Peyer's patch (tissue), 4 donors: Measurements from ENCODE around the gene CD33.

Experiments used
- POLR2A ChIP-seq, 2 donors: fragments of 450-650 bp; IDR thresholded peaks; one replicate each; pipeline ENCODE4 v1.5.1; 2017; ENCODE audit warnings: antibody characterized with exemption in 2 of 2, mild to moderate bottlenecking in 2 of 2, moderate library complexity in 2 of 2
- TF ChIP-seq, protein P1 (sequence below), 6 experiments: fragments of 450-650 bp in 4 of 6; fragments of 200-600 bp in 2 of 6; sonication (generic) in 1 of 6; IDR thresholded peaks; one replicate each; pipeline ENCODE4 v1.5.1; 2017 to 2019; ENCODE audit warnings: antibody characterized with exemption in 6 of 6, mild to moderate bottlenecking in 3 of 6, moderate library complexity in 1 of 6

DNA sequence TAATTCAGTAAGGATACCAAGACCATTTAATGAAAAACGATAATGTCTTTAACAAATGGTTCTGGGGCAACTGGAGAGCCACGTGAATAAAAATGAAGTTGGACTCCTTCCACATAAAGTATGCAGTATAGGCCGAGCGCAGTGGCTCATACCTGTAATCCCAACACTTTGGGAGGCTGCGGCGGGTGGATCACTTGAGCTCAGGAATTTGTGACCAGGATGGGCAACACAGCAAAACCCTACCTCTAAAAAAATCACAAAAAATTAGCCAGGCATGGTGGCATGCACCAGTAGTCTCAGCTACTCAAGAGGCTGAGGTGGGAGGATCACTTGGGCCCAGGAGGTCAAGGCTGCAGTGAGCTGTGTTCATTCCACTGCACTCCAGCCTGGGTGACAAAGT is 20.6 kb upstream of the CD33 start:
- TF ChIP-seq, protein P1, sequence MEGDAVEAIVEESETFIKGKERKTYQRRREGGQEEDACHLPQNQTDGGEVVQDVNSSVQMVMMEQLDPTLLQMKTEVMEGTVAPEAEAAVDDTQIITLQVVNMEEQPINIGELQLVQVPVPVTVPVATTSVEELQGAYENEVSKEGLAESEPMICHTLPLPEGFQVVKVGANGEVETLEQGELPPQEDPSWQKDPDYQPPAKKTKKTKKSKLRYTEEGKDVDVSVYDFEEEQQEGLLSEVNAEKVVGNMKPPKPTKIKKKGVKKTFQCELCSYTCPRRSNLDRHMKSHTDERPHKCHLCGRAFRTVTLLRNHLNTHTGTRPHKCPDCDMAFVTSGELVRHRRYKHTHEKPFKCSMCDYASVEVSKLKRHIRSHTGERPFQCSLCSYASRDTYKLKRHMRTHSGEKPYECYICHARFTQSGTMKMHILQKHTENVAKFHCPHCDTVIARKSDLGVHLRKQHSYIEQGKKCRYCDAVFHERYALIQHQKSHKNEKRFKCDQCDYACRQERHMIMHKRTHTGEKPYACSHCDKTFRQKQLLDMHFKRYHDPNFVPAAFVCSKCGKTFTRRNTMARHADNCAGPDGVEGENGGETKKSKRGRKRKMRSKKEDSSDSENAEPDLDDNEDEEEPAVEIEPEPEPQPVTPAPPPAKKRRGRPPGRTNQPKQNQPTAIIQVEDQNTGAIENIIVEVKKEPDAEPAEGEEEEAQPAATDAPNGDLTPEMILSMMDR (IDR thresholded peaks at IDR 0.05) = no peak
- no peak for TF ChIP-seq POLR2A (IDR thresholded peaks at IDR 0.05)
